GM12865 (cell line): ENCODE measurements around the gene MKLN1.

Experiments used
- DNase-seq: peaks from one replicate; pipeline ENCODE4 v3.0.0; 2010; ENCODE audit warnings: low read depth
- H3K4me3 ChIP-seq: 2 replicates; pipeline ENCODE4 v1.5.1; 2011; ENCODE audit warnings: mild to moderate bottlenecking, low read depth, low read length, control low read depth
- CTCF ChIP-seq: IDR thresholded peaks from 2 replicates; pipeline ENCODE4 v1.5.1; 2011; ENCODE audit warnings: low read length, control low read depth, low read depth, inconsistent platforms; ENCODE audit not compliant: insufficient read depth; ENCODE audit errors: missing control alignments

Gene MKLN1

GRCh38 chr7:131374821-131375220, 47.1 kb downstream of the MKLN1 start:
- DNase-seq: no peak
- H3K4me3 ChIP-seq: no peak overlapping the region
- TF ChIP-seq CTCF: no peak

DNA sequence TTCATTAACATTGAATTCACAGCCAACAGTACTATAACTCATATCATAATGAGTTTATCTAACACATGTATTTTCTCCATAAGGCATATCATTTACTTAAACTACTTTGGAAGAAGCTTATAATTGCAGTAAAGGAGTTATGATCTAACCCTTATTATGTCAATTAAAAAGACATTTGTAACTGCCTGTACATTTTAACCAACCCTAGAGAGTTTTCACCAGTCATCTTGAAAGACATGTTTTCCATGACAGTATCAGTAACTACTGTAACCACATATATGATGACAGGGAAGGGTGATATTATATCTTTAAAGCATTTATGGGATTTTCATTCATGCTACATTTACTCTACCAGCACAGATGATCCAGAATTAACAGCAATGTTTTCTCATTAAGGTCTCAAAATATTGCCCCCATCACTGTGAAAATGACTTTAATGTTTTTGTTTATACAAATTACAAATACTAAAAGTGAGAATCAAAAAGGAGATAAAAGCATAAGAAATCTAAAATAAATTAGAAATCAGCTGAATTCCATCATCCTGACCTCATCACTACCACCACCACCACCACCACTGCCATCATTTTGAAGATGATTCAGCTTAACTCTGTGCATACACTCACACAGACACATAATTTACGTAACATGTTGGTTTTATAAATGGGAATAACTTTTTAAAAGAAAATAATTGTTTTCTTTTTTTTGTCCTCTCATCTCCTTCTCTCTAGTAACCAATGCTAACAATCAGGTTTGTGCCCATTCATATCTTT, 53.6 kb downstream of the MKLN1 start:
- no peak for DNase-seq
- no peak overlapping the region for H3K4me3 ChIP-seq
- TF ChIP-seq CTCF: no peak

GRCh38 chr7:131383417-131384285, 56.0 kb downstream of the MKLN1 start:
- no peak for DNase-seq
- TF ChIP-seq CTCF: no peak
- H3K4me3 ChIP-seq: no peak overlapping the region

- TF ChIP-seq CTCF: no peak
- no peak for DNase-seq
- no peak overlapping the region for H3K4me3 ChIP-seq
Observed at GRCh38 chr7:131384286-131384635, 56.6 kb downstream of the MKLN1 start.

GRCh38 chr7:131385039-131385605, 57.4 kb downstream of the MKLN1 start:
- H3K4me3 ChIP-seq: no peak overlapping the region
- no peak for TF ChIP-seq CTCF
- no peak for DNase-seq

DNA sequence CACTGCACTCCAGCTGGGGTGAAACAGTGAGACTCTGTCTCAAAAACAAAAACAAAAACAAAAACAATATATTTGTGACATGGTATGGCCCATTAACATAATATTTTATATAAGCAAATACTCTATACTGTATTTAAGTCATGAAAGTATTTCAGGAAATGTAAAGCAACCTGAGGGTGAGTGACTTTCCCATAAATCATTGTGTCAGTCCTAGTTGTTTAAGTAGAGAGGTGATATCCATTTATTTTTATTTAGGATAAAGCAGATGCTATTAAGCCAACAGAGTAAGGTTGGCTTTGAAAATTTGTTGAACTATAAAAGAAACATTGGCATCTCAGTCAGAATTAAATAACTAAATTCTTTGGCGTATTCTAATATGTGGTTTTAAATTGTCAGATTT, 60.5 kb downstream of the MKLN1 start:
- no peak for DNase-seq
- no peak for TF ChIP-seq CTCF
- no peak overlapping the region for H3K4me3 ChIP-seq
